ENCODE results near the gene OTOG. TPM values are rescaled to one million over a fixed set of nuclear protein-coding genes. Genes with fewer than 3 reads are reported as not detected.

The OTOG gene
- total RNA-seq, 2 donors from 2014 or later = not detected

- no peaks in the 10 kb centered on the region for H3K9me3 Mint-ChIP-seq
- peaks cover 0 to 4% of the 10 kb centered on the region in 2 donors for H3K4me1 Mint-ChIP-seq (ENCODE audit: low read depth in 2 of 2)
- H3K36me3 Mint-ChIP-seq = no peaks in the 10 kb centered on the region
- H3K4me3 Mint-ChIP-seq = no peak overlapping the region
- DNase-seq (ENCODE audit: low spot score) (no peak), ATAC-seq (peak; percentile 37 to 41)
- no peak overlapping the region for H3K27ac Mint-ChIP-seq
- peaks cover 9 to 10% of the 10 kb centered on the region in 2 donors for H3K27me3 Mint-ChIP-seq
Measured at GRCh38 chr11:17552392-17553248, 5.6 kb downstream of the OTOG start.

GRCh38 chr11:17553249-17553546 is 6.1 kb downstream of the OTOG start:
- no peaks in the 10 kb centered on the region for H3K9me3 Mint-ChIP-seq
- no peaks in the 10 kb centered on the region for H3K36me3 Mint-ChIP-seq
- H3K4me3 Mint-ChIP-seq = no peak overlapping the region
- no peak overlapping the region for H3K27ac Mint-ChIP-seq
- DNase-seq (ENCODE audit: low spot score) (no peak), ATAC-seq (no peak)
- peaks cover 7% of the 10 kb centered on the region in 2 donors for H3K27me3 Mint-ChIP-seq
- peaks cover 0 to 4% of the 10 kb centered on the region in 2 donors for H3K4me1 Mint-ChIP-seq (ENCODE audit: low read depth in 2 of 2)

GRCh38 chr11:17554487-17554886 is 7.4 kb downstream of the OTOG start:
- Mint-ChIP-seq H3K4me1 (ENCODE audit: low read depth in 2 of 2) (peaks cover 0 to 4% of the 10 kb centered on the region in 2 donors), H3K36me3 (no peaks in the 10 kb centered on the region), H3K4me3 (no peak overlapping the region), H3K27ac (no peak overlapping the region), H3K9me3 (no peaks in the 10 kb centered on the region), H3K27me3 (peaks cover 2% of the 10 kb centered on the region in 2 donors)
- DNase-seq (ENCODE audit: low spot score) (no peak), ATAC-seq (no peak)

DNA sequence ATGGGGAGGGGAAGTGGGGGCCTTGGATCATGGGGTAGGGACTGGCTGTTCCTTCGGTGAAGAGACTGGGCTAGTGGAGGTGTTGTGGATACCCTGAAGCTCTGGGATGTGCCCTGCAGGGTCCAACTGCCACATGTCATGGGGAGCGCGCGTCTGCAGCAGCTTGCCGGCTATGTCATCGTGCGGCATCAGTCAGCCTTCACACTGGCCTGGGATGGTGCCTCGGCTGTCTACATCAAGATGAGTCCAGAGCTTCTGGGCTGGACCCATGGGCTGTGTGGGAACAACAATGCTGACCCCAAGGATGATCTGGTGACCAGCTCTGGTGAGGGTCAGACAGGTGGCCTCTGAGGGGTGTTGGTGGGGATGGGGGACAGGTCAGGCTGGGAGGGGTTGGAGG is 9.9 kb downstream of the OTOG start:
- no peaks in the 10 kb centered on the region for H3K36me3 Mint-ChIP-seq
- no peak for ATAC-seq
- peaks cover 5 to 7% of the 10 kb centered on the region in 2 donors for H3K27me3 Mint-ChIP-seq
- H3K4me3 Mint-ChIP-seq = no peak overlapping the region
- no peak overlapping the region for H3K27ac Mint-ChIP-seq
- no peaks in the 10 kb centered on the region for H3K9me3 Mint-ChIP-seq
- no peak for DNase-seq (ENCODE audit: low spot score)
- H3K4me1 Mint-ChIP-seq (ENCODE audit: low read depth in 2 of 2) = no peaks in the 10 kb centered on the region

DNA sequence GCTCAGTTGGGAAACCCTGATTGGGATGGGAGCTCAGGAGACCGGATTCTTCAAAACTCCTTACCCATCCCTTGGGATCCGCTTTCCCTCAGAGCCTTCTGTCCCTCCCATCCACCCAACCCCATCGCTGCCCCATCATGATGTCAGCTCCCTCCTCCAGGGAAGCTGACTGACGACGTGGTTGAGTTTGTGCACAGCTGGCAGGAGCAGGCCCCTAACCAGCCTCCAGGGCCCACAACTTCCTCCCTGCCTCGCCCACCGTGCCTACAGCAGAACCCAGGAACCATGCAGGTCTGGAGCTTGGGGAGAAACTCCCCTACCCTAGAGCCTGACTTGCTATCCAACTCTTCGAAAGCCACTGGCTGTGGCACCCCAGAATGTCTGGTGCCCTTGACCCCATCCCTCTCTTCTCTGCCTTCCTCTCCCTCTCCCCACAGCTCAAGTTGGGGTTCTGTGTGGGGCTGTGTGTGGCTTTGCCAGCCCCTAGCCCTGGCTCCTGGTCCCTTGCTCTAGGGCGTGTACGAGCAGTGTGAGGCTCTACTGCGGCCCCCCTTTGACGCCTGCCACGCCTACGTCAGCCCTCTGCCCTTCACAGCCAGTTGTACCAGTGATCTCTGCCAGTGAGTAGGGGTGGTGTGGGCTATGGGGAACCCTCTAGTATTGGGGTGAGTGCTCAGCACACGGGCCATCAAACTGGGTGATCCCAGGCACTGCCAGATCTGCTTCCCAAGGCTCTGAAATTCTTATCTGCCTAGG is 11.1 kb downstream of the OTOG start:
- H3K27ac Mint-ChIP-seq = no peak overlapping the region
- DNase-seq (ENCODE audit: low spot score) (peak; percentile 18), ATAC-seq (peak in 1 of 2 donors; percentile 4)
- no peaks in the 10 kb centered on the region for H3K36me3 Mint-ChIP-seq
- no peaks in the 10 kb centered on the region for H3K9me3 Mint-ChIP-seq
- peaks cover 5 to 7% of the 10 kb centered on the region in 2 donors for H3K27me3 Mint-ChIP-seq
- H3K4me3 Mint-ChIP-seq = no peak overlapping the region
- no peaks in the 10 kb centered on the region for H3K4me1 Mint-ChIP-seq (ENCODE audit: low read depth in 2 of 2)

DNA sequence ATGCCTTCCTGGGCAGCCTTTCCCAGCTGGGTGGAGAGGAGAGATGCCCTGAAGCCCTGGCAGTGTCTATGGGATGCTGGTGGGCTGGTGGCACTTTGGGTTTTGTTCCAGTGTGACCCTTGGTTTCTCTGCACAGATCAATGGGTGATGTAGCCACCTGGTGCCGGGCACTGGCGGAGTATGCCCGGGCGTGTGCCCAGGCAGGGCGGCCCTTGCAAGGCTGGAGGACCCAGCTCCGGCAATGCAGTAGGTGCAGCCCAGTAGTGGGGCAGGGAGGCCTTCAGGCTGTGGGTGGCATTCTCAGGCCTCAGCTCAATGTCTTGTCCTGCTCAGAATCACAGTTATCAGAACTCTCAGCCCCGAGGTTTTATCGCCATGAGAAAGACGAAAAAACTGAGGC is 11.9 kb downstream of the OTOG start:
- Mint-ChIP-seq H3K27ac (no peak overlapping the region), H3K27me3 (peaks cover 5 to 7% of the 10 kb centered on the region in 2 donors), H3K36me3 (no peaks in the 10 kb centered on the region), H3K4me3 (no peak overlapping the region), H3K4me1 (ENCODE audit: low read depth in 2 of 2) (no peaks in the 10 kb centered on the region), H3K9me3 (no peaks in the 10 kb centered on the region)
- DNase-seq (ENCODE audit: low spot score) (peak; percentile 56), ATAC-seq (no peak)

DNA sequence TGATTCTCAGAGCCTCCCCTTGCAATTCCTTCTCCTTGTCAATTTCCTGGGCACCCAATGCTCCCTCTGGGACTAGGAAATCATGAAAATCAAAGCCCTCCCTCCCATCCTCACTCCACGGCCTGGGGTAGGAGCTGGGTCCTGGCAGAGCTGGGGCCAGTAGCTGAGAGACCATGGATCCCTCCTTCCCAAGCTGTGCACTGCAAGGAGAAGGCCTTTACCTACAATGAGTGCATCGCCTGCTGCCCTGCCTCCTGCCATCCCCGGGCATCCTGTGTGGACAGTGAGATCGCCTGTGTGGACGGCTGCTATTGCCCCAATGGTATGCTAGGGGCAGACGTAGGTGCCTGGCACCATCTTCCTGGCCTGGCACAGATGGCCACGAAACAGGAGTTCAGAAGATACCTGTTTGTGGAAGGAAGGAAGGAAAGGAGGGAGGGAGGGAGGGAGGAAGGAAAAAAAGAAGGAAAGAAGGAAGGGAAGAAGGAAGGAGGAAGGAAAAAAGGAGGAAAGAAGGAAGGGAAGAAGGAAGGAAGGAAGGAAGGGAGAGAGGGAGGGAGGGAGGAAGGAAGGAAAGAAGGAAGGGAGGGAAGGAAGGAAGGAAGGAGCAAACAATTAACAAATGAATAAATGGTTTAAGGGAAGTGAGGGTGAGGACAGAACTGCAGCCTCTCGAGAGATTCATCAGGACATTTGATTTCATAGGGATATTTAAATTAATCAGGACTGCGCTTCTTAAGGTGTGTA is 12.5 kb downstream of the OTOG start:
- no peaks in the 10 kb centered on the region for H3K9me3 Mint-ChIP-seq
- peaks cover 5 to 7% of the 10 kb centered on the region in 2 donors for H3K27me3 Mint-ChIP-seq
- H3K4me3 Mint-ChIP-seq = no peak overlapping the region
- no peaks in the 10 kb centered on the region for H3K4me1 Mint-ChIP-seq (ENCODE audit: low read depth in 2 of 2)
- DNase-seq (ENCODE audit: low spot score) (peak; percentile 18), ATAC-seq (no peak)
- H3K36me3 Mint-ChIP-seq = no peaks in the 10 kb centered on the region
- H3K27ac Mint-ChIP-seq = no peak overlapping the region

- Mint-ChIP-seq H3K4me3 (no peak overlapping the region), H3K36me3 (no peaks in the 10 kb centered on the region), H3K27me3 (peaks cover 5 to 7% of the 10 kb centered on the region in 2 donors), H3K27ac (no peak overlapping the region), H3K9me3 (no peaks in the 10 kb centered on the region), H3K4me1 (ENCODE audit: low read depth in 2 of 2) (no peaks in the 10 kb centered on the region)
- no peak for ATAC-seq
- peak; percentile 42 for DNase-seq (ENCODE audit: low spot score)
Measured at GRCh38 chr11:17560281-17561110, 13.4 kb downstream of the OTOG start.

GRCh38 chr11:17561111-17561415 is 14.0 kb downstream of the OTOG start:
- DNase-seq (ENCODE audit: low spot score) (peak; percentile 39), ATAC-seq (no peak)
- Mint-ChIP-seq H3K27ac (no peak overlapping the region), H3K27me3 (peaks cover 5 to 7% of the 10 kb centered on the region in 2 donors), H3K36me3 (no peaks in the 10 kb centered on the region), H3K4me1 (ENCODE audit: low read depth in 2 of 2) (no peaks in the 10 kb centered on the region), H3K9me3 (no peaks in the 10 kb centered on the region), H3K4me3 (no peak overlapping the region)

DNA sequence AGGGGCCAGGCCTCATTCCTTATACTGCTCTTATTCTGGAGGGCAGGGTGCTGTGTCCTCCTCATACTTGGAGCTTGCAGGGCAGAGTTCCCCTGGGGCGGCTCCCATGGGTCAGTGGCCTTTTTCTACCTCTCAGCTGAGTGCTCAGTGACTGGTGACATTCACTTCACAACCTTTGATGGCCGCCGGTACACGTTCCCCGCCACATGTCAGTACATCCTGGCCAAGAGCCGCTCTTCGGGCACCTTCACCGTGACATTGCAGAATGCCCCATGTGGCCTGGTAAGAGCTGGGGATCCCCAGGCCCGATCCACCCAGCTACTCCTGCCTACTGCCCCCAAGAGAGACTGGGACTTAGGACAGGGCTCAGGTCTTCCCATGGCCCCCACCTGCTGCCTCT is 14.5 kb downstream of the OTOG start:
- H3K27ac Mint-ChIP-seq = no peak overlapping the region
- H3K36me3 Mint-ChIP-seq = no peaks in the 10 kb centered on the region
- H3K27me3 Mint-ChIP-seq = peaks cover 5 to 7% of the 10 kb centered on the region in 2 donors
- no peaks in the 10 kb centered on the region for H3K9me3 Mint-ChIP-seq
- H3K4me1 Mint-ChIP-seq (ENCODE audit: low read depth in 2 of 2) = no peaks in the 10 kb centered on the region
- H3K4me3 Mint-ChIP-seq = no peak overlapping the region
- no peak for ATAC-seq
- DNase-seq (ENCODE audit: low spot score) = peak; percentile 29

GRCh38 chr11:17563231-17563646 is 16.2 kb downstream of the OTOG start:
- peak; percentile 47 for DNase-seq (ENCODE audit: low spot score)
- Mint-ChIP-seq H3K36me3 (no peaks in the 10 kb centered on the region), H3K4me1 (ENCODE audit: low read depth in 2 of 2) (no peaks in the 10 kb centered on the region), H3K4me3 (no peak overlapping the region), H3K27me3 (peaks cover 7% of the 10 kb centered on the region in 2 donors), H3K9me3 (no peaks in the 10 kb centered on the region), H3K27ac (no peak overlapping the region)
- ATAC-seq = peak; percentile 25

DNA sequence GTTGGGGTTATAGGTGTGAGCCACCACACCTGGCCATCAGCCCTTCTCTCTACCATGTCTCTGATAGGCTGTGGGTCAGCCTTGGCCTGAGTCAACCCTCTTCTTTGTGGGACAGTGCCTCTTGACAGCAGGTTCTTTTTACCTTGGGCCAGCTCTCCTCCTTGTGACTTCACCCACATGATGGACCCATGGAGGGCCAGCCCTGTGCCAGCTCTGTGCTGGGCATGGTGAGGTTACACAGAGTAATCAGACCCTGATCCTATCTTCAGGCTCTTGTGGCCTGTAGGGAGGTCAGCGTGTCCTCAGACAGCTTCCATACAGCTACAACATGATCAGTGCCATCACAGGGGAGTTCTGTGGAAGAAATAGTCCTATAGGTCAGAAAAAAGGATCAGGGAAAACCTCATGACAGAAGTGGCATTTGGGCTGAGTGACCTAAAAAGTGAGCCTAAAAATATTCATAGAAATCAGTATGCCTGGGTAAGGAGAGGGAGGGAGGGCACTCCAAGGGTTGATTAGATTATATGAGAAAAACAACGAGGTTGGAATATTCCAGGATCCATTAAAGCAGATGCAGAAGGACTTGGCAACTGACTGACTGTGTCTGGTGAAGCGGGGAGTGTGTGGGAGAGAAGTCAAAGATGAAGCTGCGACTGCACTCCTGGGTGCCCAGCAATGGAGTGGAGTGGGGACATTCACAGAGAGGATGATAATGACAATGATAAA is 17.1 kb downstream of the OTOG start:
- Mint-ChIP-seq H3K36me3 (no peaks in the 10 kb centered on the region), H3K27ac (no peak overlapping the region), H3K4me3 (no peak overlapping the region), H3K9me3 (no peaks in the 10 kb centered on the region), H3K27me3 (peaks cover 7% of the 10 kb centered on the region in 2 donors), H3K4me1 (ENCODE audit: low read depth in 2 of 2) (no peaks in the 10 kb centered on the region)
- no peak for ATAC-seq
- DNase-seq (ENCODE audit: low spot score) = peak; percentile 31

- Mint-ChIP-seq H3K9me3 (no peaks in the 10 kb centered on the region), H3K36me3 (no peaks in the 10 kb centered on the region), H3K27me3 (peaks cover 6 to 7% of the 10 kb centered on the region in 2 donors), H3K27ac (no peak overlapping the region), H3K4me3 (no peak overlapping the region), H3K4me1 (ENCODE audit: low read depth in 2 of 2) (no peaks in the 10 kb centered on the region)
- ATAC-seq = no peak
- no peak for DNase-seq (ENCODE audit: low spot score)
Measured at GRCh38 chr11:17564687-17565042, 17.6 kb downstream of the OTOG start.

Measured in natural killer cell treated with Interleukin-12 subunit alpha and Interleukin-12 subunit beta and Interleukin-15 and Interleukin-18, amount 100 ng/mL, for 72 hours (primary cell).